CD14-positive monocyte (primary cell): Measurements from ENCODE around the gene CNTNAP2. TPM values are rescaled to one million over a fixed set of nuclear protein-coding genes. Genes with fewer than 3 reads are reported as not detected.

Source experiments
- DNase-seq, 3 donors: peaks; one replicate each; pipeline ENCODE4 v3.0.0-alpha.2; 2011 to 2022
- H2AFZ ChIP-seq: 2 replicates; pipeline ENCODE4 v1.6.0; 2012; ENCODE audit warnings: mild to moderate bottlenecking, low read depth, low read length, inconsistent platforms; ENCODE audit not compliant: insufficient read depth, poor library complexity, severe bottlenecking
- H3K27ac ChIP-seq, 2 donors: 1 replicate in 1 of 2; 2 replicates in 1 of 2; pipeline ENCODE4 v1.5.1; 2012 to 2013; ENCODE audit warnings: low read length in 2 of 2, control low read depth in 1 of 2, inconsistent platforms in 1 of 2, low read depth in 1 of 2, mild to moderate bottlenecking in 1 of 2
- H3K27me3 ChIP-seq, 2 donors: one replicate each; pipeline versions ENCODE4 v1.6.0 to v1.6.1; 2011 to 2013; ENCODE audit warnings: low read length in 2 of 2; ENCODE audit not compliant: control insufficient read depth in 2 of 2, insufficient read depth in 2 of 2
- H3K36me3 ChIP-seq, 2 donors: replicated peaks in 1 of 2; 1 replicate in 1 of 2; 2 replicates in 1 of 2; pipeline versions ENCODE4 v1.5.1 to v1.6.1; 2012 to 2013; ENCODE audit warnings: low read length in 2 of 2, control low read depth in 1 of 2, inconsistent platforms in 1 of 2, mild to moderate bottlenecking in 1 of 2; ENCODE audit not compliant: insufficient read depth in 2 of 2, control insufficient read depth in 1 of 2
- H3K4me1 ChIP-seq, 2 donors: 1 replicate in 1 of 2; 2 replicates in 1 of 2; pipeline versions ENCODE4 v1.5.1 to v1.6.1; 2012 to 2013; ENCODE audit warnings: low read length in 2 of 2, control low read depth in 1 of 2, inconsistent platforms in 1 of 2, mild to moderate bottlenecking in 1 of 2, moderate library complexity in 1 of 2; ENCODE audit not compliant: insufficient read depth in 2 of 2, control insufficient read depth in 1 of 2
- H3K4me2 ChIP-seq: replicated peaks from 2 replicates; pipeline ENCODE3; 2012; ENCODE audit warnings: low read length, moderate library complexity, mild to moderate bottlenecking; ENCODE audit not compliant: poor library complexity, severe bottlenecking; ENCODE audit errors: extremely low read depth
- H3K4me3 ChIP-seq, 3 experiments: fragments of 200-600 bp in 1 of 3; sonication (generic) in 1 of 3; replicated peaks in 1 of 3; 1 replicate in 2 of 3; 2 replicates in 1 of 3; pipeline ENCODE4 v1.5.1; 2011 to 2013; ENCODE audit warnings: low read length in 3 of 3, mild to moderate bottlenecking in 3 of 3, control low read depth in 2 of 3, low read depth in 2 of 3, inconsistent platforms in 1 of 3, moderate library complexity in 1 of 3
- H3K79me2 ChIP-seq: 2 replicates; pipeline ENCODE4 v1.6.0; 2012; ENCODE audit warnings: mild to moderate bottlenecking, control low read depth, inconsistent platforms, low read length, moderate library complexity; ENCODE audit not compliant: insufficient read depth
- H3K9ac ChIP-seq: 2 replicates; pipeline ENCODE4 v1.6.0; 2017; ENCODE audit warnings: low read length, mild to moderate bottlenecking; ENCODE audit not compliant: insufficient read depth, poor library complexity, severe bottlenecking
- H3K9me3 ChIP-seq, 2 donors: replicated peaks in 1 of 2; 1 replicate in 1 of 2; 2 replicates in 1 of 2; pipeline versions ENCODE4 v1.5.1 to v1.6.1; 2012 to 2013; ENCODE audit warnings: low read length in 2 of 2, control low read depth in 1 of 2; ENCODE audit not compliant: control insufficient read depth in 1 of 2, insufficient read depth in 1 of 2
- H4K20me1 ChIP-seq: 2 replicates; pipeline ENCODE4 v1.6.0; 2012; ENCODE audit warnings: mild to moderate bottlenecking, low read length, control low read depth, moderate library complexity; ENCODE audit not compliant: insufficient read depth
- H3K27ac Mint-ChIP-seq, 7 donors: one replicate each; pipeline ENCODE4 v1.8.0; 2020; ENCODE audit warnings: mild to moderate bottlenecking in 7 of 7, mixed read lengths in 7 of 7, moderate library complexity in 6 of 7, inconsistent platforms in 2 of 7
- H3K27me3 Mint-ChIP-seq, 3 donors: one replicate each; pipeline ENCODE4 v1.8.0; 2021 to 2022; ENCODE audit warnings: low read depth in 3 of 3, mild to moderate bottlenecking in 3 of 3, mixed read lengths in 3 of 3, moderate library complexity in 3 of 3, inconsistent platforms in 1 of 3
- H3K36me3 Mint-ChIP-seq, 2 donors: one replicate each; pipeline ENCODE4 v1.8.0; 2020; ENCODE audit warnings: mixed read lengths in 2 of 2, inconsistent platforms in 1 of 2, mild to moderate bottlenecking in 1 of 2
- H3K4me1 Mint-ChIP-seq: one replicate; pipeline ENCODE4 v1.8.0; 2020; ENCODE audit warnings: mild to moderate bottlenecking, mixed read lengths
- H3K4me3 Mint-ChIP-seq, 2 donors: one replicate each; pipeline ENCODE4 v1.8.0; 2020; ENCODE audit warnings: mild to moderate bottlenecking in 2 of 2, mixed read lengths in 2 of 2, moderate library complexity in 1 of 2
- H3K9me3 Mint-ChIP-seq, 7 donors: one replicate each; pipeline ENCODE4 v1.8.0; 2020 to 2022; ENCODE audit warnings: mixed read lengths in 7 of 7, mild to moderate bottlenecking in 6 of 7, moderate library complexity in 6 of 7, inconsistent platforms in 2 of 7
- CTCF ChIP-seq: fragments of 200-600 bp; IDR thresholded peaks from one replicate; pipeline ENCODE4 v1.8.0; 2022; ENCODE audit warnings: antibody characterized with exemption, mild to moderate bottlenecking
- WGBS: methylation state at CpG from one replicate; pipeline ENCODE4 v1.1.5; 2013; ENCODE audit warnings: missing lambda C conversion rate; ENCODE audit not compliant: insufficient coverage; 5-methylcytosine and 5-hydroxymethylcytosine counted together
- intact Hi-C, 2 donors: fragments of 100-400 bp; cut with micrococcal nuclease; formaldehyde crosslinking; loops; one replicate each; pipeline versions ENCODE4 v1.15.0 to v1.15.1; 2023
- polyA plus RNA-seq, 3 donors: library from polyadenylated mRNA; depleted of rRNA in 1 of 3; unstranded in 2 of 3; stranded (reverse) in 1 of 3; fragments of 300-500 nt in 2 of 3; fragments of >200 nt in 1 of 3; fragmentation: Illumina TruSeq in 2 of 3; gene quantifications; 1 replicate in 2 of 3; 2 replicates in 1 of 3; pipeline ENCODE4 v1.2.3, GENCODE V29; 2012 to 2021

Gene CNTNAP2
- polyA plus RNA-seq, 3 donors = 0.01 TPM; not detected in 2

- no peak for DNase-seq
- WGBS = no CpG with 5 or more reads among the region's 2 CpGs
- Histone ChIP-seq H2AFZ (no peak overlapping the region), H3K27ac (no peak overlapping the region), H3K9ac (no peak overlapping the region), H3K79me2 (no peaks in the 10 kb centered on the region), H3K27me3 (no peaks in the 10 kb centered on the region), H3K9me3 (peaks cover 5 to 19% of the 10 kb centered on the region in 2 donors), H4K20me1 (no peaks in the 10 kb centered on the region), H3K4me1 (no peaks in the 10 kb centered on the region), H3K36me3 (no peaks in the 10 kb centered on the region), H3K4me2 (no peak overlapping the region), H3K4me3 (no peak overlapping the region)
- peaks cover 1 to 13% (median 5%) of the 10 kb centered on the region in 7 donors for H3K9me3 Mint-ChIP-seq
- intact Hi-C loops = no loop called here
- no peaks in the 10 kb centered on the region for H3K4me1 Mint-ChIP-seq
- H3K4me3 Mint-ChIP-seq = no peak overlapping the region
- H3K27ac Mint-ChIP-seq = no peak overlapping the region
- H3K36me3 Mint-ChIP-seq = no peaks in the 10 kb centered on the region
- TF ChIP-seq CTCF = no peak
- H3K27me3 Mint-ChIP-seq = no peaks in the 10 kb centered on the region
Observed at GRCh38 chr7:147304376-147304775, 1187.8 kb downstream of the CNTNAP2 start.

GRCh38 chr7:147305827-147306226 lies 1189.2 kb downstream of the CNTNAP2 start:
- H3K9me3 ChIP-seq = peaks cover 5 to 19% of the 10 kb centered on the region in 2 donors
- H3K4me2 ChIP-seq = no peak overlapping the region
- no peaks in the 10 kb centered on the region for H3K36me3 ChIP-seq
- whole genome bisulfite sequencing = 88% methylated on average over 2 of the region's 2 CpGs
- TF ChIP-seq CTCF = no peak
- no peak overlapping the region for H3K9ac ChIP-seq
- intact Hi-C loops = no loop called here
- no peak for DNase-seq
- no peak overlapping the region for H2AFZ ChIP-seq
- H3K79me2 ChIP-seq = no peaks in the 10 kb centered on the region
- no peaks in the 10 kb centered on the region for H3K4me1 ChIP-seq
- no peak overlapping the region for H3K4me3 Mint-ChIP-seq
- no peak overlapping the region for H3K27ac ChIP-seq
- H3K36me3 Mint-ChIP-seq = no peaks in the 10 kb centered on the region
- no peaks in the 10 kb centered on the region for H3K27me3 ChIP-seq
- H3K4me1 Mint-ChIP-seq = no peaks in the 10 kb centered on the region
- H3K9me3 Mint-ChIP-seq = peaks cover 1 to 9% (median 6%) of the 10 kb centered on the region in 7 donors
- peak overlapping the region in 1 of 7 donors; percentile 9 for H3K27ac Mint-ChIP-seq
- H3K4me3 ChIP-seq = no peak overlapping the region
- no peaks in the 10 kb centered on the region for H3K27me3 Mint-ChIP-seq
- H4K20me1 ChIP-seq = no peaks in the 10 kb centered on the region
